Smooth muscle cell (in vitro differentiated cells): ENCODE data around the gene VPS13A. TPM values are rescaled to one million over a fixed set of nuclear protein-coding genes. Genes with fewer than 3 reads are reported as not detected.

Experiments
- polyA plus RNA-seq: library from polyadenylated mRNA; unstranded; fragments of >200 nt; fragmentation: Nextera tagmentation; extraction: Ambion mirVana; gene quantifications from 2 replicates; pipeline ENCODE4 v1.2.1, GENCODE V29; 2016
- total RNA-seq: library from RNA; depleted of rRNA; stranded (reverse); fragments of >200 nt; gene quantifications from 2 replicates; pipeline ENCODE4 v1.2.3, GENCODE V29; 2014

VPS13A gene
- total and polyA plus RNA-seq, 2 experiments from 2014 or later = 1.6 to 17.0 TPM

Other genes with a start within 250 kb of the VPS13A start
- not detected in 2 replicates for gene FOXB2, start 157.9 kb upstream of the VPS13A start, total RNA-seq
- not detected in 2 replicates for gene FOXB2, start 157.9 kb upstream of the VPS13A start, polyA plus RNA-seq